OCI-LY1 (cell line): ENCODE measurements around the gene TTC28.
"Not testable (repeated sequence)": the region's sequence is repeated elsewhere in the genome, so short reads cannot be mapped to it uniquely, and the experiment has no call there.

ENCODE experiments used
- EZH2 ChIP-seq: fragments of 200-600 bp; sonication (generic), shearing (Covaris generic); IDR thresholded peaks from 2 replicates; pipeline ENCODE4 v1.8.0; 2017; ENCODE audit warnings: borderline replicate concordance, mixed run types, mild to moderate bottlenecking, antibody characterized with exemption, low read length, moderate library complexity, mixed read lengths
- TF ChIP-seq, protein P1 (sequence below): fragments of 200-600 bp; sonication (generic), shearing (Covaris generic); IDR thresholded peaks from 2 replicates; pipeline ENCODE4 v1.5.1; 2017; ENCODE audit warnings: mild to moderate bottlenecking, antibody characterized with exemption, low read length, moderate library complexity, mixed read lengths

DNA sequence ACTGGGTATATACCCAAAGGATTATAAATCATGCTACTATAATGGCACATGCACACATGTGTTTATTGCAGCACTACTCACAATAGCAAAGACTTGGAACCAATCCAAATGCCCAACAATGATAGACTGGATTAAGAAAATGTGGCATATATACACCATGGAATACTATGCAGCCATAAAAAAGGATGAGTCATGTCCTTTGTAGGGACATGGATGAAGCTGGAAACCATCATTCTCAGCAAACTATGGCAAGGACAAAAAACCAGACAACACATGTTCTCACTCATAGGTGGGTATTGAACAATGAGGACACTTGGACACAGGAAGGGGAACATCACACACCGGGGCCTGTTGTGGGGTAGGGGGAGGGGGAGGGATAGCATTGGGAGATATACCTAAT lies 216.2 kb downstream of the TTC28 start:
- TF ChIP-seq, protein P1, sequence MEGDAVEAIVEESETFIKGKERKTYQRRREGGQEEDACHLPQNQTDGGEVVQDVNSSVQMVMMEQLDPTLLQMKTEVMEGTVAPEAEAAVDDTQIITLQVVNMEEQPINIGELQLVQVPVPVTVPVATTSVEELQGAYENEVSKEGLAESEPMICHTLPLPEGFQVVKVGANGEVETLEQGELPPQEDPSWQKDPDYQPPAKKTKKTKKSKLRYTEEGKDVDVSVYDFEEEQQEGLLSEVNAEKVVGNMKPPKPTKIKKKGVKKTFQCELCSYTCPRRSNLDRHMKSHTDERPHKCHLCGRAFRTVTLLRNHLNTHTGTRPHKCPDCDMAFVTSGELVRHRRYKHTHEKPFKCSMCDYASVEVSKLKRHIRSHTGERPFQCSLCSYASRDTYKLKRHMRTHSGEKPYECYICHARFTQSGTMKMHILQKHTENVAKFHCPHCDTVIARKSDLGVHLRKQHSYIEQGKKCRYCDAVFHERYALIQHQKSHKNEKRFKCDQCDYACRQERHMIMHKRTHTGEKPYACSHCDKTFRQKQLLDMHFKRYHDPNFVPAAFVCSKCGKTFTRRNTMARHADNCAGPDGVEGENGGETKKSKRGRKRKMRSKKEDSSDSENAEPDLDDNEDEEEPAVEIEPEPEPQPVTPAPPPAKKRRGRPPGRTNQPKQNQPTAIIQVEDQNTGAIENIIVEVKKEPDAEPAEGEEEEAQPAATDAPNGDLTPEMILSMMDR, result not testable (repeated sequence)
- TF ChIP-seq EZH2, result not testable (repeated sequence)
